Endodermal cell (in vitro differentiated cells): ENCODE data around the gene CHST11. TPM values are rescaled to one million over a fixed set of nuclear protein-coding genes. Genes with fewer than 3 reads are reported as not detected.

Experiments used
- DNase-seq: peaks from one replicate; pipeline ENCODE4 v3.0.0-alpha.2; 2017
- H3K27ac ChIP-seq: 2 replicates; pipeline ENCODE4 v1.5.1; 2013; ENCODE audit warnings: mild to moderate bottlenecking, low read depth, low read length, moderate library complexity
- H3K27me3 ChIP-seq: 2 replicates; pipeline ENCODE4 v1.6.1; 2013; ENCODE audit warnings: mild to moderate bottlenecking, low read length, moderate library complexity; ENCODE audit not compliant: insufficient read depth, control insufficient read depth, poor library complexity, severe bottlenecking
- H3K36me3 ChIP-seq: 2 replicates; pipeline ENCODE4 v1.7.0; 2013; ENCODE audit warnings: mild to moderate bottlenecking, low read length, moderate library complexity; ENCODE audit not compliant: control insufficient read depth, insufficient read depth
- H3K4me1 ChIP-seq: one replicate; pipeline ENCODE4 v1.7.0; 2013; ENCODE audit warnings: low read length; ENCODE audit not compliant: control insufficient read depth, insufficient read depth
- H3K4me3 ChIP-seq: 2 replicates; pipeline ENCODE4 v1.5.1; 2013; ENCODE audit warnings: mild to moderate bottlenecking, low read length, moderate library complexity
- H3K9ac ChIP-seq: 2 replicates; pipeline ENCODE4 v1.6.1; 2013; ENCODE audit warnings: mild to moderate bottlenecking, low read length, moderate library complexity; ENCODE audit not compliant: poor library complexity, severe bottlenecking; ENCODE audit errors: extremely low read depth
- H3K9me3 ChIP-seq: 2 replicates; pipeline ENCODE4 v1.6.1; 2013; ENCODE audit warnings: mild to moderate bottlenecking, low read length, moderate library complexity; ENCODE audit not compliant: control insufficient read depth
- H3K27ac Mint-ChIP-seq: 2 replicates; pipeline ENCODE4 v1.8.0; 2020; ENCODE audit warnings: mixed read lengths
- H3K27me3 Mint-ChIP-seq: 2 replicates; pipeline ENCODE4 v1.8.0; 2021; ENCODE audit warnings: mild to moderate bottlenecking, mixed read lengths; ENCODE audit not compliant: insufficient read depth
- H3K36me3 Mint-ChIP-seq: 2 replicates; pipeline ENCODE4 v1.8.0; 2020; ENCODE audit warnings: low read depth, mixed read lengths
- H3K4me1 Mint-ChIP-seq: 2 replicates; pipeline ENCODE4 v1.8.0; 2020; ENCODE audit warnings: mixed read lengths
- H3K4me3 Mint-ChIP-seq: 2 replicates; pipeline ENCODE4 v1.8.0; 2020; ENCODE audit warnings: mild to moderate bottlenecking, moderate library complexity, mixed read lengths
- H3K9me3 Mint-ChIP-seq: 2 replicates; pipeline ENCODE4 v1.8.0; 2020; ENCODE audit warnings: mild to moderate bottlenecking, mixed read lengths
- WGBS, 2 experiments: methylation state at CpG; one replicate each; pipeline versions ENCODE4 v1.1.5 to v1.1.7; 2013; ENCODE audit warnings: missing lambda C conversion rate in 2 of 2, mixed read lengths in 1 of 2; ENCODE audit not compliant: insufficient coverage in 1 of 2, insufficient read length in 1 of 2; 5-methylcytosine and 5-hydroxymethylcytosine counted together
- total RNA-seq, 2 donors: library from RNA; stranded (reverse); fragmentation: NEBNext Ultra II Directional in 1 of 2; extraction: Animal tissue kit (Norgen Biotek cat#: 25700) in 1 of 2; gene quantifications; 2 replicates in 1 of 2; 3 replicates in 1 of 2; pipeline ENCODE4 v1.2.1, GENCODE V29; 2021
- TF ChIP-seq, protein P1 (sequence below): fragments of 200-600 bp; sonication (generic); conservative IDR thresholded peaks from 2 replicates; pipeline ENCODE4 v1.5.0; 2021; ENCODE audit warnings: antibody characterized with exemption, mild to moderate bottlenecking

Gene CHST11
- total RNA-seq, 2 donors from 2014 or later, result 30.7 to 36.2 TPM

GRCh38 chr12:104424955-104425354 lies 31.8 kb upstream of the CHST11 start:
- Histone ChIP-seq H3K27ac (no peak overlapping the region), H3K36me3 (no peaks in the 10 kb centered on the region), H3K4me3 (no peak overlapping the region), H3K4me1 (no peaks in the 10 kb centered on the region), H3K9ac (no peak overlapping the region), H3K9me3 (peaks cover 31% of the 10 kb centered on the region), H3K27me3 (no peaks in the 10 kb centered on the region)
- Mint-ChIP-seq H3K36me3 (no peaks in the 10 kb centered on the region), H3K4me3 (no peak overlapping the region), H3K9me3 (peaks cover 18% of the 10 kb centered on the region), H3K27ac (no peak overlapping the region), H3K4me1 (peaks cover 4% of the 10 kb centered on the region), H3K27me3 (peaks cover 3% of the 10 kb centered on the region)
- DNase-seq, result no peak
- 86 to 100% methylated on average over 1 of the region's 1 CpG for WGBS, 2 experiments
- TF ChIP-seq, protein P1, sequence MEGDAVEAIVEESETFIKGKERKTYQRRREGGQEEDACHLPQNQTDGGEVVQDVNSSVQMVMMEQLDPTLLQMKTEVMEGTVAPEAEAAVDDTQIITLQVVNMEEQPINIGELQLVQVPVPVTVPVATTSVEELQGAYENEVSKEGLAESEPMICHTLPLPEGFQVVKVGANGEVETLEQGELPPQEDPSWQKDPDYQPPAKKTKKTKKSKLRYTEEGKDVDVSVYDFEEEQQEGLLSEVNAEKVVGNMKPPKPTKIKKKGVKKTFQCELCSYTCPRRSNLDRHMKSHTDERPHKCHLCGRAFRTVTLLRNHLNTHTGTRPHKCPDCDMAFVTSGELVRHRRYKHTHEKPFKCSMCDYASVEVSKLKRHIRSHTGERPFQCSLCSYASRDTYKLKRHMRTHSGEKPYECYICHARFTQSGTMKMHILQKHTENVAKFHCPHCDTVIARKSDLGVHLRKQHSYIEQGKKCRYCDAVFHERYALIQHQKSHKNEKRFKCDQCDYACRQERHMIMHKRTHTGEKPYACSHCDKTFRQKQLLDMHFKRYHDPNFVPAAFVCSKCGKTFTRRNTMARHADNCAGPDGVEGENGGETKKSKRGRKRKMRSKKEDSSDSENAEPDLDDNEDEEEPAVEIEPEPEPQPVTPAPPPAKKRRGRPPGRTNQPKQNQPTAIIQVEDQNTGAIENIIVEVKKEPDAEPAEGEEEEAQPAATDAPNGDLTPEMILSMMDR, result no peak

GRCh38 chr12:104425614-104426013 lies 31.1 kb upstream of the CHST11 start:
- Mint-ChIP-seq H3K27ac (no peak overlapping the region), H3K36me3 (no peaks in the 10 kb centered on the region), H3K4me1 (peaks cover 4% of the 10 kb centered on the region), H3K27me3 (peaks cover 3% of the 10 kb centered on the region), H3K4me3 (no peak overlapping the region), H3K9me3 (peaks cover 18% of the 10 kb centered on the region)
- Histone ChIP-seq H3K9ac (no peak overlapping the region), H3K4me1 (no peaks in the 10 kb centered on the region), H3K4me3 (no peak overlapping the region), H3K27ac (no peak overlapping the region), H3K9me3 (peaks cover 31% of the 10 kb centered on the region), H3K27me3 (no peaks in the 10 kb centered on the region), H3K36me3 (no peaks in the 10 kb centered on the region)
- 96 to 100% methylated on average over 3 to 4 of the region's 4 CpGs for WGBS, 2 experiments
- DNase-seq, result no peak
- TF ChIP-seq, protein P1, result no peak

DNA sequence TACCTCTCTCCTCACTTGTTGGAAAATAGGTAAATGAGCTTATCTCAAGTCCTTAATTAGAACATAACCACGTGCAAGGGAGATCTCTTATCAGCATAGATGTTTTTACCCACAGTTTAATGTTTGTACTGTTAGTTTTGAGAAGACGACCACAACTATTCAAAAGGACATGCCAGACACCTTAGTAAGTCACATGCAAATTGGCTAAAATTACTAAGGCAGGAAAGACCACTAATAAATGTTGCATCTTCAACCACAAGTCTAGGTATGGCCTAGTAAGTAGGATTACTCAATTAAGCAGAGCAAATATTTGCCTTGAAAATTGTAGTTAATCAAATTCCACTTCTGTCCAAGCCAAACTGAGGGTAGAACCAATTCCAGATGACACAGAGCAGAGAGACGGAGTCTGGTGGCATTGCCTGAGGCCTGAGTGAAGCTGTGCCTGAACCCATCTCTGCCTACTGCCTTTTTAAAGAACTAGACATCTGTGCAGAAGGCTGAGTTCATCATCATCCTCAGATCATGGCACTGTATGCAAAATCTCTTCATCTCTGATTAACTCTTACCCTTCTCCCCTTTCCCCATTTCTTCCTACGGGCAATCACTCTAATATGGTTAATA lies 29.7 kb upstream of the CHST11 start:
- peaks cover 16% of the 10 kb centered on the region for H3K9me3 Mint-ChIP-seq
- Histone ChIP-seq H3K9ac (no peak overlapping the region), H3K9me3 (peaks cover 20% of the 10 kb centered on the region), H3K27me3 (no peaks in the 10 kb centered on the region), H3K36me3 (no peaks in the 10 kb centered on the region), H3K27ac (no peak overlapping the region), H3K4me3 (no peak overlapping the region), H3K4me1 (no peaks in the 10 kb centered on the region)
- 90 to 100% methylated on average over 2 to 3 of the region's 4 CpGs for WGBS, 2 experiments
- no peak overlapping the region for H3K4me3 Mint-ChIP-seq
- H3K27me3 Mint-ChIP-seq, result peaks cover 6% of the 10 kb centered on the region
- no peak for DNase-seq
- peaks cover 4% of the 10 kb centered on the region for H3K4me1 Mint-ChIP-seq
- H3K36me3 Mint-ChIP-seq, result no peaks in the 10 kb centered on the region
- no peak overlapping the region for H3K27ac Mint-ChIP-seq
- TF ChIP-seq, protein P1, result no peak
